Mammary epithelial cell (primary cell): ENCODE measurements around the gene PXMP2.

ENCODE experiments used
- CTCF ChIP-seq, 2 donors: IDR thresholded peaks in 1 of 2; conservative IDR thresholded peaks in 1 of 2; 2 replicates each; pipeline ENCODE4 v1.5.1; 2011 to 2012; ENCODE audit warnings: inconsistent platforms in 2 of 2, low read length in 2 of 2, mild to moderate bottlenecking in 2 of 2, control low read depth in 1 of 2, low read depth in 1 of 2; ENCODE audit not compliant: insufficient read depth in 1 of 2; ENCODE audit errors: extremely low read depth in 1 of 2
- EZH2 ChIP-seq: IDR thresholded peaks from 2 replicates; pipeline ENCODE4 v1.6.1; 2012; ENCODE audit warnings: low read length, inconsistent platforms, borderline replicate concordance

DNA sequence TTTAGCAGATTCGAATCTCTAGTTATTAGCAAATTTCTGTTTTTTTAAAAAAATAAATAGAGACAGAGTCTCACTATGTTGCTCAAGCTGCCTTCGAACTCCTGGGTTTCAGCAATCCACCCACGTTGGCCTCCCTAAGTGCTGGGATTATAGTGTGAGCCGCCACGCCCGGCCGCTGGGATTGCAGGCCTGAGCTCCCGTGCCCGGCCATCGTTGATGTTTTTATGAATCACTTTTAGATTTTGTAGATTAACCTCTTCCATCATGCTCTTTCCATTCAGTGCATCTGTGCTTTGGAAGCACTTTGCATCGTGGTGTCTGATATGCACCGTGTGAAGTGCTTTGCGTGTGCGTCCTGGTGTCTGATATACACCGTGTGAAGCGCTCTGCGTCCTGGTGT, 44.2 kb downstream of the PXMP2 start:
- no peak for TF ChIP-seq CTCF (conservative IDR thresholded peaks at IDR 0.05 in 1 of 2, IDR thresholded peaks at IDR 0.05 in 1 of 2; ENCODE audit: extremely low read depth in 1 of 2, insufficient read depth in 1 of 2, low read depth in 1 of 2, low read length in 2 of 2)
- no peak for TF ChIP-seq EZH2
